ENCODE measurements around the gene ACSBG1.
A peak's percentile ranks its signal among the peaks of the same experiment; 100 is the strongest.

ACSBG1 gene

GRCh38 chr15:78264304-78265136 lies 30.2 kb upstream of the ACSBG1 start, which contains the start of gene DNAJA4:
Gene DNAJA4, plus strand, starts transcription at chr15:78264562. Its CDS starts 202 bp downstream, at chr15:78264764.
- no peak for DNase-seq (ENCODE audit: low read depth)
- H3K4me3 ChIP-seq (ENCODE audit: low read depth, low read length), result peak within 1 kb of the TSS; percentile 42
- no peak for TF ChIP-seq CTCF (IDR thresholded peaks at IDR 0.05; ENCODE audit: low read depth, low read length, missing control alignments)
- in situ Hi-C loops (cut with HindIII; ENCODE audit: low sequenced_read_pairs), result no loop called here

- in situ Hi-C loops (cut with HindIII; ENCODE audit: low sequenced_read_pairs), result no loop called here
- no peak for DNase-seq (ENCODE audit: low read depth)
- TF ChIP-seq CTCF (IDR thresholded peaks at IDR 0.05; ENCODE audit: low read depth, low read length, missing control alignments), result no peak
- H3K4me3 ChIP-seq (ENCODE audit: low read depth, low read length), result peak overlapping the region; percentile 42
Observed at GRCh38 chr15:78263907-78264303, 29.5 kb upstream of the ACSBG1 start.

GRCh38 chr15:78263351-78263781 lies 29.0 kb upstream of the ACSBG1 start:
- in situ Hi-C loops (cut with HindIII; ENCODE audit: low sequenced_read_pairs), result no loop called here
- DNase-seq (ENCODE audit: low read depth), result no peak
- no peak overlapping the region for H3K4me3 ChIP-seq (ENCODE audit: low read depth, low read length)
- TF ChIP-seq CTCF (IDR thresholded peaks at IDR 0.05; ENCODE audit: low read depth, low read length, missing control alignments), result no peak

- in situ Hi-C loops (cut with HindIII; ENCODE audit: low sequenced_read_pairs), result no loop called here
- no peak overlapping the region for H3K4me3 ChIP-seq (ENCODE audit: low read depth, low read length)
- no peak for TF ChIP-seq CTCF (IDR thresholded peaks at IDR 0.05; ENCODE audit: low read depth, low read length, missing control alignments)
- DNase-seq (ENCODE audit: low read depth), result no peak
Observed at GRCh38 chr15:78261062-78261461, 26.7 kb upstream of the ACSBG1 start.

- no peak for DNase-seq (ENCODE audit: low read depth)
- H3K4me3 ChIP-seq (ENCODE audit: low read depth, low read length), result no peak overlapping the region
- no peak for TF ChIP-seq CTCF (IDR thresholded peaks at IDR 0.05; ENCODE audit: low read depth, low read length, missing control alignments)
- in situ Hi-C loops (cut with HindIII; ENCODE audit: low sequenced_read_pairs), result no loop called here
Observed at GRCh38 chr15:78260489-78260888, 26.1 kb upstream of the ACSBG1 start.

GRCh38 chr15:78259232-78259631 lies 24.9 kb upstream of the ACSBG1 start:
- DNase-seq (ENCODE audit: low read depth), result no peak
- in situ Hi-C loops (cut with HindIII; ENCODE audit: low sequenced_read_pairs), result loop anchor here (5.0 kb wide), 1 partner anchor 62 kb away; no protein-coding TSS in a partner anchor
- H3K4me3 ChIP-seq (ENCODE audit: low read depth, low read length), result no peak overlapping the region
- no peak for TF ChIP-seq CTCF (IDR thresholded peaks at IDR 0.05; ENCODE audit: low read depth, low read length, missing control alignments)
